Parathyroid adenoma (tissue), 2 donors: ENCODE results near the gene CCIN.

Experiments
- H2AFZ ChIP-seq: fragments of 300-600 bp; sonication (generic); one replicate; pipeline ENCODE4 v1.7.0; 2017; ENCODE audit warnings: antibody characterized with exemption, mild to moderate bottlenecking
- H3K27ac ChIP-seq: fragments of 300-600 bp; sonication (generic); one replicate; pipeline ENCODE4 v1.7.0; 2017
- H3K27me3 ChIP-seq: fragments of 300-600 bp; sonication (generic); one replicate; pipeline ENCODE4 v1.7.0; 2017; ENCODE audit warnings: low read length; ENCODE audit not compliant: control insufficient read depth, insufficient read depth
- H3K36me3 ChIP-seq: fragments of 300-600 bp; sonication (generic); one replicate; pipeline ENCODE4 v1.7.0; 2017; ENCODE audit warnings: low read length; ENCODE audit not compliant: control insufficient read depth, insufficient read depth
- H3K4me1 ChIP-seq: fragments of 300-600 bp; sonication (generic); one replicate; pipeline ENCODE4 v1.7.0; 2017; ENCODE audit warnings: control low read depth
- H3K4me2 ChIP-seq: fragments of 300-600 bp; sonication (generic); one replicate; pipeline ENCODE4 v1.7.0; 2017; ENCODE audit warnings: low read length
- H3K4me3 ChIP-seq: fragments of 300-600 bp; sonication (generic); one replicate; pipeline ENCODE4 v1.7.0; 2017; ENCODE audit warnings: low read depth, low read length
- H3K79me2 ChIP-seq: fragments of 300-600 bp; sonication (generic); one replicate; pipeline ENCODE4 v1.7.0; 2017; ENCODE audit warnings: control low read depth
- H3K9ac ChIP-seq: fragments of 300-600 bp; sonication (generic); one replicate; pipeline ENCODE4 v1.7.0; 2017; ENCODE audit warnings: mild to moderate bottlenecking
- H3K9me3 ChIP-seq: fragments of 300-600 bp; sonication (generic); one replicate; pipeline ENCODE4 v1.7.0; 2017; ENCODE audit warnings: low read length; ENCODE audit not compliant: control insufficient read depth
- CTCF ChIP-seq: fragments of 300-600 bp; sonication (generic); IDR thresholded peaks from one replicate; pipeline ENCODE4 v1.7.0; 2017; ENCODE audit warnings: antibody characterized with exemption, mild to moderate bottlenecking
- donor health status: primary hyperparathyroidism.

CCIN gene

DNA sequence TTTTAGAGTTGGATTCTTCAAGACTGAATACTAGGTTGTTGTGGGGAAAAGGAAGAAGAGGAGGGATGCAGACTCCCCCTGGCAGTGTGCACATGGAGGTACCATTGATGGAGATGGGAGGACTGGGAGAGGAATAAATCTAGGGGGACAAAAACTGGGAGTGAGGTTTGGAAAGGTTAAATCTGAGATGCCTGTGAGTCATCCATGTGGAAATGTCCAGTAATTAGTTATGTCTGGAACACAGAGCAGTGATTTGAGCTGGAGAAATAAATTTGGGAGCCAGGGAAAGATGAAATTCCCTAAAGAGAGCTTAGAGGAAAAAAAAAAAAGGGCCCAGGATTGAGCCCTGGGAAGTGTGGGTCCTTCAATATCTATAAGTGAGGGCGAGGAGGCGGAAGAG lies 8.0 kb upstream of the CCIN start:
- no peaks in the 10 kb centered on the region for H3K4me1 ChIP-seq
- no peaks in the 10 kb centered on the region for H3K36me3 ChIP-seq
- H3K79me2 ChIP-seq: no peaks in the 10 kb centered on the region
- H3K27ac ChIP-seq: no peak overlapping the region
- no peak overlapping the region for H2AFZ ChIP-seq
- H3K9ac ChIP-seq: no peak overlapping the region
- no peak for TF ChIP-seq CTCF
- no peak overlapping the region for H3K4me2 ChIP-seq
- H3K27me3 ChIP-seq: no peaks in the 10 kb centered on the region
- H3K4me3 ChIP-seq: no peak overlapping the region
- no peaks in the 10 kb centered on the region for H3K9me3 ChIP-seq

GRCh38 chr9:36162211-36162738 lies 6.9 kb upstream of the CCIN start:
- Histone ChIP-seq H3K4me1 (no peaks in the 10 kb centered on the region), H3K36me3 (no peaks in the 10 kb centered on the region), H3K9ac (no peak overlapping the region), H3K4me2 (no peak overlapping the region), H2AFZ (no peak overlapping the region), H3K9me3 (no peaks in the 10 kb centered on the region), H3K79me2 (no peaks in the 10 kb centered on the region), H3K4me3 (no peak overlapping the region), H3K27me3 (no peaks in the 10 kb centered on the region), H3K27ac (no peak overlapping the region)
- no peak for TF ChIP-seq CTCF

DNA sequence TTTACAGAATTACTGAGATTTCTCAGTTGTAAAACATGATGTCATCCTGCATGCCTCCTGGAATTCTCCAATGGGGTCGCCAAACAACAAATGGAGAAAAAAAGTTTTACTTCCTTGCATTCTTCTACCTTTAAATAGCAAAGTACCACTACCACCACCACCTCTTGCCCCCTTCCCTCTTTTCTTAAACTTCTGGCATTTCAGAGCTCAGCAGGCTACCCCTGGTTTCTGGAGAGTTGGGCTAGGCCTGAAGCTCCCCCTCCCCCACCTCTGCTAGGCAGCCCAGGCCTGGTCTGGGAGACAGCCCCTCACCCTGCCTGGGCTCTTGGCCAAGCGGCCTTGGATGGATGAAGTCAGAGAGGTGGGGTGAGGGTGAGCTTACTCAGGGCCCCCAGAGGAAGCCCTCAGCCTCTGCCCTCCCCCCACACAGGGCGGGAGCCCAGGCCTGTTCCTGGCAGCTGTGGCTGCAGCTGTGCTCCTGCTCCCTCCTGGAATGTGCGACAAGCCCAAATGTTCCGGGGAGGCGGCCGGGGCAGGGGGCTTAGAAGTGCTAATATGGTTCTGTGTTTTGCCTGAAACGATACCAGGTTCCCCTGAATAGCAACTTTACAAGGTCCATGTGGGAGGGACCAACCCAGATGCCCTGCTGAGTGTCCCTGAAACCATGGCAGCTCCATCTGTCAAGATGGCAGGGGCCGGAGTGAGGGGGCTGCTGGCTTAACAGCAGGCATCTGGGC lies 6.0 kb upstream of the CCIN start:
- H3K79me2 ChIP-seq: no peaks in the 10 kb centered on the region
- no peaks in the 10 kb centered on the region for H3K27me3 ChIP-seq
- no peak overlapping the region for H3K27ac ChIP-seq
- H3K4me3 ChIP-seq: no peak overlapping the region
- no peaks in the 10 kb centered on the region for H3K4me1 ChIP-seq
- H3K4me2 ChIP-seq: no peak overlapping the region
- H3K36me3 ChIP-seq: no peaks in the 10 kb centered on the region
- no peak overlapping the region for H3K9ac ChIP-seq
- H2AFZ ChIP-seq: no peak overlapping the region
- TF ChIP-seq CTCF: no peak
- no peaks in the 10 kb centered on the region for H3K9me3 ChIP-seq

DNA sequence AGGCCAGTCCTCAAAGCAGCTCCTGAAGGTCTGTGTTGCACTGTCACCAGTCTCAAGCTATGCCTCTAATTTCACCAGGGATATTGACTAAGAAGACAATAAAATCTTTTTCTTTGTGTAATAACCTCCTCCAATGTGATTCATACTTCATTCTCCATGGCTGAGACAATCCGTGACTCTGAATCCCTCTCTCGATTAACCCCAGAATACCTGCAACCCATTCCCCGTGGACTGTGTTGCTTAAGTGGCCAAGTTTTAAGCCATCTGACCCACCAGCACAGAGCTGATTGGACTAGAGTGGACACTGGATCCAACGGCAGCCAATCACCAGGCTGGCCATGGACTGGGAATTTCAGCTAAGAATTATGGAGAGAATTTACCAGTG lies 5.4 kb upstream of the CCIN start:
- TF ChIP-seq CTCF: no peak
- Histone ChIP-seq H3K36me3 (no peaks in the 10 kb centered on the region), H3K27me3 (no peaks in the 10 kb centered on the region), H3K9ac (no peak overlapping the region), H3K9me3 (no peaks in the 10 kb centered on the region), H3K4me3 (no peak overlapping the region), H3K4me1 (no peaks in the 10 kb centered on the region), H3K79me2 (no peaks in the 10 kb centered on the region), H3K27ac (no peak overlapping the region), H2AFZ (no peak overlapping the region), H3K4me2 (no peak overlapping the region)

DNA sequence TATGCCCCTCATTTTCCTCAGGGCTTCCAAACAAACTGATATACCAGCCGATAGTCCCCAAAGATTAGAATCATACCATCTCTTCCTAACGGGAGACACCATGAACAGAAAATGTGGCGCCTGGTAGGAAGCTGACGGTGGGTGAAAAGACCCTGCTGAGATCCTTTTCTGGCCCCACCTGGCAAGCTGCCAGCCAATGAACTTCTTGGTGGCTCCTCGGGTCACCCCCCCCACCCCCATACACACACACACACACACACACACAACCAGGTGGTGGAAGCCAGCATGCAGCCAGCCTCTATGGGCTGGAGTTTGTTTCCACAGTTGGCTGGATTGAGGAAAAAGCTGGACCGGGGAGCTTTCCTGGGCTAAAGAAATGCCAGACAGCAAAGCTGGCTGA lies 4.8 kb upstream of the CCIN start:
- H3K27me3 ChIP-seq: no peaks in the 10 kb centered on the region
- H3K4me3 ChIP-seq: no peak overlapping the region
- H3K4me1 ChIP-seq: no peaks in the 10 kb centered on the region
- TF ChIP-seq CTCF: no peak
- H3K9ac ChIP-seq: no peak overlapping the region
- no peak overlapping the region for H3K27ac ChIP-seq
- H2AFZ ChIP-seq: no peak overlapping the region
- no peaks in the 10 kb centered on the region for H3K36me3 ChIP-seq
- no peaks in the 10 kb centered on the region for H3K79me2 ChIP-seq
- no peak overlapping the region for H3K4me2 ChIP-seq
- no peaks in the 10 kb centered on the region for H3K9me3 ChIP-seq
